NT2/D1 (cell line): Measurements from ENCODE around the gene SWSAP1.

Source experiments
- DNase-seq: peaks from one replicate; pipeline ENCODE4 v3.0.0-alpha.2; 2011; ENCODE audit warnings: low read depth, low spot score
- H3K27me3 ChIP-seq: 2 replicates; pipeline ENCODE4 v1.6.0; 2011; ENCODE audit warnings: mild to moderate bottlenecking; ENCODE audit not compliant: insufficient read length, insufficient read depth
- H3K36me3 ChIP-seq: 2 replicates; pipeline ENCODE4 v1.6.1; 2011; ENCODE audit warnings: mild to moderate bottlenecking, low read length, mixed read lengths; ENCODE audit not compliant: insufficient read depth, insufficient read length
- H3K4me1 ChIP-seq: 2 replicates; pipeline ENCODE4 v1.5.1; 2011; ENCODE audit not compliant: insufficient read depth, insufficient read length
- H3K4me3 ChIP-seq: 2 replicates; pipeline ENCODE4 v1.5.1; 2011; ENCODE audit warnings: low read depth; ENCODE audit not compliant: insufficient read length
- H3K9ac ChIP-seq: 2 replicates; pipeline ENCODE4 v1.6.0; 2011; ENCODE audit warnings: low read depth; ENCODE audit not compliant: insufficient read length
- H3K9me3 ChIP-seq: 2 replicates; pipeline ENCODE4 v1.5.1; 2011; ENCODE audit warnings: mild to moderate bottlenecking, low read length; ENCODE audit not compliant: insufficient read depth
- SUZ12 ChIP-seq: IDR thresholded peaks from 2 replicates; pipeline ENCODE4 v1.6.1; 2011; ENCODE audit not compliant: insufficient read length, insufficient read depth; ENCODE audit errors: extremely low read depth
- YY1 ChIP-seq: IDR thresholded peaks from 2 replicates; pipeline ENCODE4 v1.6.1; 2011; ENCODE audit not compliant: insufficient read length, insufficient read depth
- ZNF274 ChIP-seq: IDR thresholded peaks from 2 replicates; pipeline ENCODE4 v1.6.1; 2011; ENCODE audit warnings: mild to moderate bottlenecking, low read depth, low read length

The SWSAP1 gene

GRCh38 chr19:11365557-11366117 is 8.8 kb upstream of the SWSAP1 start:
- H3K9me3 ChIP-seq: no peaks in the 10 kb centered on the region
- peaks cover 18% of the 10 kb centered on the region for H3K36me3 ChIP-seq
- DNase-seq: no peak
- H3K4me1 ChIP-seq: peaks cover 17% of the 10 kb centered on the region
- H3K9ac ChIP-seq: no peak overlapping the region
- no peaks in the 10 kb centered on the region for H3K27me3 ChIP-seq
- TF ChIP-seq YY1 (no peak), ZNF274 (no peak), SUZ12 (no peak)
- no peak overlapping the region for H3K4me3 ChIP-seq

GRCh38 chr19:11367528-11367927 is 6.9 kb upstream of the SWSAP1 start:
- no peak for TF ChIP-seq ZNF274
- no peak for TF ChIP-seq SUZ12
- TF ChIP-seq YY1: no peak
- peaks cover 17% of the 10 kb centered on the region for H3K36me3 ChIP-seq
- DNase-seq: no peak
- no peak overlapping the region for H3K4me3 ChIP-seq
- H3K9me3 ChIP-seq: no peaks in the 10 kb centered on the region
- no peaks in the 10 kb centered on the region for H3K27me3 ChIP-seq
- H3K4me1 ChIP-seq: peaks cover 3% of the 10 kb centered on the region
- H3K9ac ChIP-seq: no peak overlapping the region

GRCh38 chr19:11370744-11371143 is 3.7 kb upstream of the SWSAP1 start:
- no peak for TF ChIP-seq SUZ12
- no peak for TF ChIP-seq ZNF274
- no peak for TF ChIP-seq YY1
- no peak for DNase-seq
- H3K27me3 ChIP-seq: no peaks in the 10 kb centered on the region
- no peaks in the 10 kb centered on the region for H3K9me3 ChIP-seq
- peaks cover 8% of the 10 kb centered on the region for H3K4me1 ChIP-seq
- no peak overlapping the region for H3K9ac ChIP-seq
- peaks cover 6% of the 10 kb centered on the region for H3K36me3 ChIP-seq
- H3K4me3 ChIP-seq: no peak overlapping the region

- Histone ChIP-seq H3K4me3 (no peak overlapping the region), H3K36me3 (peaks cover 16% of the 10 kb centered on the region), H3K4me1 (peaks cover 7% of the 10 kb centered on the region), H3K27me3 (no peaks in the 10 kb centered on the region), H3K9me3 (no peaks in the 10 kb centered on the region), H3K9ac (no peak overlapping the region)
- TF ChIP-seq YY1 (no peak), ZNF274 (no peak), SUZ12 (no peak)
- DNase-seq: no peak
These were observed 1.1 kb upstream of the SWSAP1 start for GRCh38 chr19:11373166-11373884.

- Histone ChIP-seq H3K4me3 (peak overlapping the region; percentile 91), H3K36me3 (peaks cover 19% of the 10 kb centered on the region), H3K4me1 (peaks cover 10% of the 10 kb centered on the region), H3K9me3 (no peaks in the 10 kb centered on the region), H3K27me3 (no peaks in the 10 kb centered on the region), H3K9ac (peak overlapping the region; percentile 43)
- no peak for TF ChIP-seq ZNF274
- TF ChIP-seq YY1: no peak
- no peak for TF ChIP-seq SUZ12
- DNase-seq: no peak
These were observed 507 bp upstream of the SWSAP1 start for GRCh38 chr19:11373885-11374432.

GRCh38 chr19:11375143-11375948 is 880 bp downstream of the SWSAP1 start:
- H3K4me3 ChIP-seq: peak overlapping the region; percentile 35
- DNase-seq: no peak
- H3K27me3 ChIP-seq: no peaks in the 10 kb centered on the region
- peaks cover 19% of the 10 kb centered on the region for H3K36me3 ChIP-seq
- H3K9me3 ChIP-seq: no peaks in the 10 kb centered on the region
- no peak for TF ChIP-seq ZNF274
- no peak for TF ChIP-seq YY1
- TF ChIP-seq SUZ12: no peak
- peak overlapping the region; percentile 93 for H3K9ac ChIP-seq
- peaks cover 12% of the 10 kb centered on the region for H3K4me1 ChIP-seq
